ENCODE data around the gene PAPLN. TPM values are rescaled to one million over a fixed set of nuclear protein-coding genes. Genes with fewer than 3 reads are reported as not detected.

PAPLN gene
- total RNA-seq, 3 donors from 2014 or later = 19.7 to 29.9 (median 23.8) TPM

DNA sequence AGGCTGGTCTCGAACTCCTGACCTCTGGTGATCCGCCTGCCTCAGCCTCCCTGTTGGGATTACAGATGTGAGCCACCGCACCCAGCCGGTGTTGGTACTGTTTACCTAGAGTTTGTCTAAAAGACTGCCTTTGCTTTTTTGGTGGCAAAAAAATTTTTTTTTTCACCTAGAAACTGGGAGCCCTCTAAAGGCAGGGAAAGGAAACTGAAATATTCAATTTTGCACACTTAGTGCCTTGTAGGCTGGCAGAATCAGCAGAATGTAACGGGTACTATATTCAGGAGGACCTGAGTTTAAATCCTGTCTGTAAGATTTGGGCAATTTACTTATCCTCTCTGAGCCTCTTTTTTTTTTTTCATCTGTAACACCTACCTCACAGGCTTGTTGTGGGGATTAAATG lies 43.6 kb downstream of the PAPLN start:
- Histone ChIP-seq H3K9me3 (no peaks in the 10 kb centered on the region), H3K27ac (no peak overlapping the region), H3K36me3 (peaks cover 5% of the 10 kb centered on the region), H3K4me3 (no peak overlapping the region), H3K4me1 (no peaks in the 10 kb centered on the region), H3K27me3 (no peaks in the 10 kb centered on the region)
- intact Hi-C loops (cut with DNase I; ENCODE audit: low total_unique reads) = loop anchor here (10.0 kb wide), 1 partner anchor 46 kb away; the partner anchor contains the start of gene PAPLN
- no peak for DNase-seq (ENCODE audit: low spot score in 2 of 2)
- TF ChIP-seq POLR2AphosphoS5 (IDR thresholded peaks at IDR 0.05) = no peak
- TF ChIP-seq CTCF (IDR thresholded peaks at IDR 0.05) = no peak
- TF ChIP-seq POLR2A (IDR thresholded peaks at IDR 0.05) = no peak

GRCh38 chr14:73283608-73284379 lies 46.5 kb downstream of the PAPLN start:
- Histone ChIP-seq H3K9me3 (no peaks in the 10 kb centered on the region), H3K4me1 (no peaks in the 10 kb centered on the region), H3K4me3 (no peak overlapping the region), H3K27me3 (no peaks in the 10 kb centered on the region), H3K36me3 (peaks cover 5% of the 10 kb centered on the region), H3K27ac (no peak overlapping the region)
- DNase-seq (ENCODE audit: low spot score in 2 of 2) = no peak
- TF ChIP-seq POLR2A (IDR thresholded peaks at IDR 0.05) (no peak), POLR2AphosphoS5 (IDR thresholded peaks at IDR 0.05) (no peak), CTCF (IDR thresholded peaks at IDR 0.05) (no peak)
- intact Hi-C loops (cut with DNase I; ENCODE audit: low total_unique reads) = loop anchor here (10.0 kb wide), 1 partner anchor 49 kb away; the partner anchor contains the start of gene PAPLN

DNA sequence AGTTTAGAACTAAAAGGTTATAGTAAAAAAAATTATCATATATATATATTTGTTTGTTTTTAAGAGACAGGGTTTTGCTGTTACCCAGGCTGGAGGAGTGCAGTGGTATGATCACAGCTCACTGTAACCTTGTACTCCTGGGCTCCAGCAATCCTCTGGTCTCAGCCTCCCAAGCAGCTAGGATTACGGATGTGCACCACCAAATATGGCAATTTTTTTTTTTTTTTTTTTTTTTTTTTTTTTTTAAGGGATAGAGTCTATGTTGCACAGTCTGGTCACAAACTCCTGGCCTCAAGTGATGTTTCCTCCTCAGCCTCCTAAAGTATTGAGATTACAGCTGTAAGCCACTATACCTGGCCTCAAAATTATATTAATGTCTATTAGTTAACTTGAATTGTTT lies 48.7 kb downstream of the PAPLN start:
- Histone ChIP-seq H3K9me3 (no peaks in the 10 kb centered on the region), H3K27me3 (no peaks in the 10 kb centered on the region), H3K36me3 (peaks cover 5% of the 10 kb centered on the region), H3K27ac (no peak overlapping the region), H3K4me1 (no peaks in the 10 kb centered on the region), H3K4me3 (no peak overlapping the region)
- TF ChIP-seq CTCF (IDR thresholded peaks at IDR 0.05) (no peak), POLR2AphosphoS5 (IDR thresholded peaks at IDR 0.05) (no peak), POLR2A (IDR thresholded peaks at IDR 0.05) (no peak)
- intact Hi-C loops (cut with DNase I; ENCODE audit: low total_unique reads) = loop anchor here (10.0 kb wide), 1 partner anchor 51 kb away; the partner anchor contains the start of gene PAPLN
- DNase-seq (ENCODE audit: low spot score in 2 of 2) = no peak

DNA sequence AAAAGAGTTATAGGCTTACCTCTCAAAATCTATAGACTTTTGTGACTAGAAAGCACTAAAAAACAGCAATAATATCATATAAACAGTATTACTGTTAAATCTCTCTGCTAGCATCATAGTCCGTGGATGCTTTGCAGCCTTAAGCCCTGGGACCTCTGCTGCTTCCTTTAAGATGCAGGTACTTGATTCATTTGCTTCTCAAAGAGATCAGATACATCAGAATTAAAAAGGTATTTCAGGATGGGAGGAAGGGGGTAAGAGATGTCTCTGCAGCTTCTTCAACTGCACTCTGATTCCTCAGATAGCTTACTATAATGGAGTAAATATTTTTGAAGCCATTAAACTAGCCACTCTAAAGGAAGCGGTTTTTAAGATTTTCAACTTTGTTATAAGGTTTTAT lies 49.3 kb downstream of the PAPLN start:
- Histone ChIP-seq H3K27ac (no peak overlapping the region), H3K27me3 (no peaks in the 10 kb centered on the region), H3K9me3 (no peaks in the 10 kb centered on the region), H3K36me3 (peaks cover under 1% of the 10 kb centered on the region), H3K4me3 (no peak overlapping the region), H3K4me1 (no peaks in the 10 kb centered on the region)
- DNase-seq (ENCODE audit: low spot score in 2 of 2) = no peak
- intact Hi-C loops (cut with DNase I; ENCODE audit: low total_unique reads) = loop anchor here (10.0 kb wide), 1 partner anchor 52 kb away; the partner anchor contains the start of gene PAPLN
- TF ChIP-seq POLR2AphosphoS5 (IDR thresholded peaks at IDR 0.05) = no peak
- no peak for TF ChIP-seq CTCF (IDR thresholded peaks at IDR 0.05)
- TF ChIP-seq POLR2A (IDR thresholded peaks at IDR 0.05) = no peak

DNA sequence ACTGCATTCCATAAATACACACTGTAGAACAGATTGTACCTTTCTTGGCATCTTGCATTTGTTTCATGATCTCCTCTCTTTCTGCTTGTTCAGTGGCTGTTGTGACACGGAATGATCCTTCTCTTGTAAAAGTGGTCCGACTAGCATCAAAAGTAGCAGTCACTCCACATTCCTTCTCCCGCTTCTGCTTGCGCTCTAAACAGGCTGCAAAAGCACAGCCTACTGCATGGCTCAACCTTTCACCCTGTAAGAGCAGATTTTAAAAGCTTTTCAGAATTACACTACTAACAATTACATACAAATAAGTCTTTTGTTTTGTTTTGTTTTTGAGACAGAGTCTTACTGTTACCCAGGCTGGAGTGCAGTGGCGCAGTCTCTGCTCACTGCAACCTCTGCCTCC lies 49.8 kb downstream of the PAPLN start:
- no peak overlapping the region for H3K27ac ChIP-seq
- TF ChIP-seq CTCF (IDR thresholded peaks at IDR 0.05) = no peak
- TF ChIP-seq POLR2AphosphoS5 (IDR thresholded peaks at IDR 0.05) = no peak
- DNase-seq (ENCODE audit: low spot score in 2 of 2) = no peak
- no peak overlapping the region for H3K4me3 ChIP-seq
- H3K4me1 ChIP-seq = no peaks in the 10 kb centered on the region
- no peaks in the 10 kb centered on the region for H3K27me3 ChIP-seq
- H3K36me3 ChIP-seq = no peaks in the 10 kb centered on the region
- intact Hi-C loops (cut with DNase I; ENCODE audit: low total_unique reads) = loop anchor here (10.0 kb wide), 1 partner anchor 52 kb away; the partner anchor contains the start of gene PAPLN
- no peaks in the 10 kb centered on the region for H3K9me3 ChIP-seq
